Amniotic epithelial cell (primary cell): ENCODE measurements around the gene CHCHD5.
"Not testable (repeated sequence)": the region's sequence is repeated elsewhere in the genome, so short reads cannot be mapped to it uniquely, and the experiment has no call there.

Experiments
- DNase-seq: peaks from one replicate; pipeline ENCODE4 v3.0.0-alpha.2; 2010; ENCODE audit warnings: low read depth

Gene CHCHD5

DNA sequence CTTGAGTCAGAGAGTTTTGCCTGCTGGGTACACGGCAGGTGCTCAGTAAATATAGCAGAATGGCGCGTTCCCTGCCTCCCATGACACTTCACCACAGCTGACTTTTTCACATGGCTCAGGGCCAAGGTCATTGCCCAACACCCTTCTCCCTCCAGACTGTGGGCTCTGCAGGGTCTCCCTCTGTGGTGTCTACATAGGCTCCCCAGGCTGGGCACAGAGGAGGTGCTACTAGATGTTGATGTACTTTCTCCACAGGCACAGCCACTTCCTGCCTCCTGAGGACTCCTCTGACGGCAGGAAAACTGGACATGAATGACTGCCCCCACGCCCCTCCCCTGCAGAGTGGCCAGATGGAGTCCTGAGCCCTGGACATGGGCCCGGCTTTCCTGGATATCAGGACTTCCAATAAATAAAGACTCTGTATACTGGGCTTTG, 4.2 kb downstream of the CHCHD5 start:
- DNase-seq, result peak; percentile 13

DNA sequence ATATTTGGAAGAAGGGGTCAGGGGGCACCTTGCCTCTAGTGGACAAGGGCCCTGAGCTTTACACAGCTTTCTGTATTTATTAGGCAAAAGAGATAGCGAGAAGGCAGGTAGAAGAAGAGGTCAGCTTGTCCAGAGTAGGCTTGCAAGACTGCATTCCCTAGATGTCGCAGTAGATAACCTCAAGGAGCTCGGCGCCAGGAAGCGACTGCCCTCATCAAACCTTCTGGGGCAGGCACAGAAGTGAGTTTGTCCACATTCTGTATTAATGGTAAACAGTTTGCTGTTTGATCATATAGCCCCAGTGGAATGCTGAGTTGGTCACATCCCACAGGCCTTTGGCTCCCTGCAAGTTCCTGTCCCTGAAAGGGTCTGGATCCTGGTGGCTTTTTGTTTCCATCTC, 7.0 kb downstream of the CHCHD5 start:
- no peak for DNase-seq

DNA sequence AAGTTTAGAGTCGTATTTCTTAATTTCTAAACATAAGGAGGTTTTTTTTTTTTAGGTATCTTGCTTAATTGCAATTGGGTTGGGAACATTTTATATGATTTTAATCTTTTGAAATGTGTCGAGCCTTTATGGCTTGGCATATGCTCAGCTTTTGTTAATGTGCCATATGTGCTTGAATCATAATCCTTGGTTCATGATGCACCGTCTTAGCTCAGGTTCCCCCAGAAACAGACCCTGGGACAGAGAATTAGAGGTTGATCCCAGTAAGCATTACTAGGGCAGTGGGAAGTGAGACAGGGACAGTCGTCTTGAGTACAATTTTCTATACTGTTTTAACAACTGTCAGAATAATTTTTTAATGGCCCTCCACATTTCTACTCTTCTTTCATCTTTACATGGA, 9.3 kb downstream of the CHCHD5 start:
- no peak for DNase-seq

DNA sequence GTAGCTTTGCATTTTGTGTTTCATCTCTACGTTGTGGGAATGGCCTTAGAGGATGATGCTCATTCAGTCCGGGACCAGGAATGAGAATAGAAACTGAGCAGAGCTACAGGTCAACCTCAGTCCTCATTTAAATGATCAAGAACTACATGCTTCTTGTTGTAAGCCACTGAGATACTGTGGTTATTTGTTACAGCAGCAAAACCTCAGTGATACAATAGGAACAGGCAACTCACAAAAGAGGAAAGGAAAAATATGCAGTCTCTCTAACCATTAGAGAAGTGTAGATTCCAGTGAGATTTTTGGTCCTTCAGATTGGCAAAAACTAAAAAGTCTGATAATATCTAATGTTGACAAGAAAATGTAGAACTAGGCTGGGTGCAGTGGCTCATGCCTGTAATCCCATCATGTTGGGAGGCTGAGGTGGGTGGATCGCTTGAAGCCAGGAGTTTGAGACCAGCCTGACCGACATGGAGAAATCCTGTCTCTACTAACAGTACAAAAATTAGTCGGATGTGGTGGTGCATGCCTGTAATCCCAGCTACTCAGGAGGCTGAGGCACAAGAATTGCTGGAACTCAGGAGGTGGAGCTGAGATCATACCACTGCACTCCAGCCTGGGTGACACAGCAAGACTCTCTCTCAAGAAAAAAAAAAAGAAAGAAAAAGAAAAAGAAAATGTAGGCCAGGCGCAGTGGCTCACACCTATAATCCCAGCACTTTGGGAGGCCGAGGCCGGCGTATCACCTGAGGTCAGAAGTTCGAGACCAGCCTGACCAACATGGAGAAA, 13.3 kb downstream of the CHCHD5 start:
- DNase-seq, result no peak

DNA sequence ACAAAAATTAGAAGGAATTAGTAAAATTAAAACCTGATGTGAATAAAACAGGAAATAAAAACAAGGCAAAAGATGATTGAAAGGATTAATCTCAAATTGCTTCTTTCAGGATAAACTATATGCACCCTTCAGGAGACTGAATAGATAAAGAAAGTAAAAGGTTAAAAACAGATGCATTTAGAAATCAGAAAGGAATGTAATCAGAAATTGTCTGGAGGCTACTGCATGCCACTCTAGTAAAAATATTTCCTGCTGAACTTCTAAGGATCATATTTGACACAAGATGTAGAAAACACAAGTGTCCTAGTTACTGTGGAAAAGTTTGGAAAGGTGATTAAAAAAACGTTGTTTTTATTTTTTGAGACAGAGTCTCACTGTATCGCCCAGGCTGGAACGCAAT, 16.2 kb downstream of the CHCHD5 start:
- no peak for DNase-seq

DNA sequence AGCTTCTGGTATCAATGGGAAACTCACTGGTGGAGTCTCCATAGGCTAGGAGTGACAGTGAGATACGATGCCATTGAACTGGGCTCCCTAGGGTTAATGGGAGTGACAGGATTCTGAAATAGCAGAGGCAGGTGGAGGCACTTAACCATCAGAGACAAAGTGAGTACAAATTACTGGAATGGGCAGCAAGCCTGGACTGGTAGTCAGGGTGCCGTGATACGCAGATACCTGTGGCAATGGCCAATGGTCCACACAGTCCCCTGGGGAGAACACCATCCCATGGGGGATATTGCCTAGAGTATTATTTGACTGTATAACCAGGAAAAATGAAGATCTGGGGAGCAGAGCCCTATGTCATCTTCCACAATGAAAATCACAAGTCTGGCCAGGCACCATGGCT, 17.3 kb downstream of the CHCHD5 start:
- no peak for DNase-seq

DNA sequence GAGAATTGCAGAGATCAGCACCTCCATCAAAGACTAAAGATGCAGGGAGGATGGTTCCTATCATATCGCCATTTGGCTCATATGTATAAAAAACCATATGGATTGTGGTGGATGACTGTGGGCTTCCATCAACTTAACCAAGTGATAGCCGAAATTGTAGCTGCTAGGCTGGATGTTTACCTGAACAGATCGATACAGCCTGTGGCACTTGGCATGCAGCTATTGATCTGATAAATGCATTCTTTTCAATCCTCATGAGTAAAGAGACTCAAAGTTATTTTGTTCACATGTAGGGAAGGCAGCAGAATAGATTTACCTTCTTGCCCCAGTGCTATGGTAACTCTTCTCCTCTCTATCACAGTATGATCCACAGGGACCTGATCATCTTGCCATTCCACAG, 18.5 kb downstream of the CHCHD5 start:
- no peak for DNase-seq

DNA sequence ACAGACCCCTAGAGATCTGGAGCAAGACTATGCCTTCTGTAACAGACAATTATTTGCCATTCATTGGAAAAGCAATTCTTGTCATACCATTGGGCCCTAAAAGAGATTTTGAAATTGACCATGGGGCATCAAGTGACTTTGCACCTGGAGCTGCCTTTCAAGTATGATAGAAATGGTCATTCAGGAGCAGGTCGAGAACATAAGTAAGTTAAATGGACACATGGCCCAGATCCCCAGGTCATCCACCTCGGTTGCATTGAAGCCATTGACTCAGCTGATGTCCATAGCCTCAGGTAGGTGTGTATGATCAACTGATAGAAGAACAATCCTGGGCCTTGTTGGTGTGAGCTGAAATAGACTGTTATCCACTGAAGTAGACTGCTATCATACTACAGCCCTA, 19.3 kb downstream of the CHCHD5 start:
- no peak for DNase-seq

DNA sequence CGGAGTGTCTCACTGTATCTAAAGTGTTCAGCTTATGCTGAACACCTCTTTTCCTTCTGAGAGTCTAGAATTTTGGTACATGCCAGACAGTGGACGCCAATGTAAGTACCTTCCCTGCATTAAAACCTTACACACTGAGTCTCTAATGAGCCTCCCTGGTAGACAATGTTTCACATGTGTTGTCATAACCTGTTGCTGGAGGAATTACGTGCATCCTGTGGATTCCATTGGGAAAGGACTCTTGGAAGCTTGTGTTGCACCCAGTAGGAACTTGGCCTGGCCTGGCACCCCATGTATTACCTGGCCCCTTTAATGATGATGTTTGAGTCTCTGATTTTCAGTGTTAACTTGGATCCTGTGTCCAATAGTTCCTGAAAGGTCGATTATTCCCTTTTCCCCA, 20.5 kb downstream of the CHCHD5 start:
- DNase-seq, result no peak

DNA sequence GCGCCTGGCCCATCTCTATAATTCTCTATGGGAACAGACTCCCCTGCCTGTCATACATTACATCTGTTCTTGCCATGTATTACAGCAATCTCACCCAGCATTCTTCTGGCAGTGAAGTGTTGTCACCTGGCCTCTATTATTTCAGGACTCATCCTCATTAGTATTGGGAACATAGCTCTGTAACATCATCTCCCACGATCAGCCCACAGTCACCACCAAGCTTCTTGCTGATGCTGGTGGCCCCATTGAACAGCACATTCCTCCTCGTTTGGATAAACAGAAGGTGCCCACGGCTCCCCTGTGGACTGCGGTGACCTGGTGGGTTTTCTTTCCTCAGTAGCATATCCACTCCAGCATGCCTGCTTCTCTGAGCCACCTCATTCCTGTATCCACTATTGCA, 21.5 kb downstream of the CHCHD5 start:
- no peak for DNase-seq

DNA sequence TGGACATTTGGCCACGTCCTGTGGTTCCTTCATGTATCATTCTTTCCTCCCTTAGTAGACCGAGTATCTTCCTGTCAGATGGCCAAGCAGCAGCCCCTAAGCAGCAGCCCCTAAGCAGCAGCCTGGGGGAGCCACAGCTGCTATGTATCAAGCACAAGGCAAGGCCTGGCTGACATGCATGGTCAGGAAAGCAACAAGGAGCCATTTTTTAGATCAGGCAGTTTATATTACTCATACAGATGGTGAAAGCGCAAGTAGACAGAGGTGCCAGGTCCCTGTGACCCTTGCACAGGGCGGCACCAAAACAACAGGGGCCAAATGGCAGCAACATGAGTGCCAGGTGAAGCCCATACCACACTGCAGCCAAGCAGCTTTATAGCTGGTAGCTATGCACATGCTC, 22.1 kb downstream of the CHCHD5 start:
- DNase-seq, result peak; percentile 35

DNA sequence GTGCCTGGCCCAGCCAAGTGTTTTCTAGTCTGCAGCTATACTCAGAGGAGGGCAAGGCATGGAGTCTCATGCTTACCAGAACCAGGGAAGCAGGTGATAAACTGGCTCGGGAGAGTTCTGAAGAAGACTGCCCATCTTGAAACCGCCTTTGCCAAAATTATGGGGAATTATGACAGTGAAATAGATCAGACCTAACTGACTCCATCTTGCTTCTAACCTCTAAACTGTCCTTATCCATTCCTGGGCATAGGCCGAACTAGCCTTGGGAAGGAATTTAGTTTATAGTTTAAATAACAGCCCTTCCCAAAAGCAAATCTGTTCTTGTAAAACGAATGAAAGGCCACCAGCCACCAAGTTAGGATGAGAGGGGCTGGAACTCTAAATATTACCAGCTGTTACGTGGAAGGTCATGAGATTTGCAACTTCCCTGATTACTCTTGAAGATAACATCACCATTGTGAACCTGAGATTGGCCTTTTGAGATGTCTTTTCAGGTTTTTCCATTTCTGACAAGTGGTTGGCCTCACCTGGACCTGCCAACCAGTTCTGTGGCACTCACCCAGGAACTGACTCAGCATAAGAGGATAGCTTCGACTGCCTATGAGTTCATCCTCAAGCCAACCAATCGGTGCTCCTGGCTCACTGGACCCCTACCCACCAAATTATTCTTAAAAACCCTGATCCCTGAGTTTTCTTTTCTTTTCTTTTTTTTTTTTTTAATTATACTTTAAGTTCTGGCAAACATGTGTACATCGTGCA, 23.4 kb downstream of the CHCHD5 start:
- DNase-seq, result no peak

DNA sequence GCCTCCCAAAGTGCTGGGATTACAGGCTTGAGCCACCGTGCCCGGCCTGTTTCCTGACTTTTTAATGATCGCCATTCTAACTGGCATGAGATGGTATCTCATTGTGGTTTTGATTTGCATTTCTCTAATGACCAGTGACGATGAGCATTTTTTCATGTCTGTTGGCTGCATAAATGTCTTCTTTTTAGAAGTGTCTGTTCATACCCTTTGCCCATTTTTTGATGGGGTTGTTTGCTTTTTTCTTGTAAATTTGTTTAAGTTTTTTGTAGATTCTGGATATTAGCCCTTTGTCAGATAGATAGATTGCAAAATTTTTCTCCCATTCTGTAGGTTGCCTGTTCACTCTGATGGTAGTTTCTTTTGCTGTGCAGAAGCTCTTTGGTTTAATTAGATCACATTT, 24.9 kb downstream of the CHCHD5 start:
- not testable (repeated sequence) for DNase-seq

DNA sequence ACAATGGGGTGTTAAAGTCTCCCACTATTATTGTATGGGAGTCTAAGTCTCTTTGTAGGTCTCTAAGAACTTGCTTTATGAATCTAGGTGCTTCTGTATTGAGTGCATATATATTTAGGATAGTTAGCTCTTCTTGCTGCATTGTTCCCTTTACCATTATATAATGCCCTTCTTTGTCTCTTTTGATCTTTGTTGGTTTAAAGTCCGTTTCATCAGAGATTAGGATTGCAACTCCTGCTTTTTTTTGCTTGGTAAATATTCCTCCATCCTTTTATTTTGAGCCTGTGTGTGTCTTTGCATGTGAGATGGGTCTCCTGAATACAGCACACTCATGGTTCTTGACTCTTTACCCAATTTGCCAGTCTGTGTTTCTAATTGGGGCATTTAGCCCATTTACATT, 27.9 kb downstream of the CHCHD5 start:
- not testable (repeated sequence) for DNase-seq

DNA sequence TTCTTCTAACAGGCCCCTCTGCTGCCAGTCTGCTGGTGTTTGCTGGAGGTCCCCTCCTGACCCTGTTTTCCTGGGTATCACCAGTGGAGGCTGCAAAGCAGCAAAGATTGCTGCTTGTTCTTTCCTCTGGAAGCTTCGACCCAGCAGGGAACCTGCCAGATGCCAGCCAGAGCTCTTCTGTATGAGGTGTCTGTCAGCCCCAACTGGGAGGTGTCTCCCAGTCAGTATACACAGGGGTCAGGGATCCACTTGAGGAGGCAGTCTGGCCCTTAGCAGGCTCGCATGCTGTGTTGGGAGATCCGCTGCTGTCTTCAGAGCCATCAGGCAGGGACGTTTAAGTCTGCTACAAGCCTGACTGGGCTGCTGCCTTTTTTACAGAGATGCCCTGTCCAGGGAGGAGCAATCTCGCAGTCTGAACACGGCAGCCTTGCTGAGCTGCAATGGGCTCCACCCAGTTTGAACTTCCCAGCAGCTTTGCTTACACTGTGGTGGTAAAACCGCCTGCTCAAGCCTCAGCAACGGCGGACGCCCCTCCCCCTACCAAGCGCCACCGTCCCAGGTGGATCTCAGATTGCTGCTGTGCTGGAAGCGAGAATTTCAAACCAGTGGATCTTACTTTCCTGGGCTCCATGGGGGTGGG, 29.9 kb downstream of the CHCHD5 start:
- DNase-seq, result peak; percentile 21

DNA sequence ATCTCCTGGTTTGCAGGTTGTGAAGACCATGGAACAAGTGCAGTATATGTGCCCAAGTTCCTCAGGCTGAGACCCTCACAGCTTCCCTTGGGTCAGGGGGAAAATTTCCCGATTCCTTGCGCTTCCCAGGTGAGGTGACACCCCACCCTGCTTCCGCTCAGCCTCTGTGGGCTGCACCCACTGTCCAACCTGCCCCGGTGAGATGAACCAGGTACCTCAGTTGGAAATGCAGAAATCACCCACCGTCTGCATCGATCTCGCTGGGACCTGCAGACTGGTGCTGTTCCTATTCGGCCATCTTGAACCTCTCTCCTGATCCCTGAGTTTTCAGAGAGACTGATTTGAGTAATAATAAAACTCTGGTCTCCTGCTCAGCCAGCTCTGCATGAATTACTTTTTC, 30.6 kb downstream of the CHCHD5 start:
- DNase-seq, result no peak

DNA sequence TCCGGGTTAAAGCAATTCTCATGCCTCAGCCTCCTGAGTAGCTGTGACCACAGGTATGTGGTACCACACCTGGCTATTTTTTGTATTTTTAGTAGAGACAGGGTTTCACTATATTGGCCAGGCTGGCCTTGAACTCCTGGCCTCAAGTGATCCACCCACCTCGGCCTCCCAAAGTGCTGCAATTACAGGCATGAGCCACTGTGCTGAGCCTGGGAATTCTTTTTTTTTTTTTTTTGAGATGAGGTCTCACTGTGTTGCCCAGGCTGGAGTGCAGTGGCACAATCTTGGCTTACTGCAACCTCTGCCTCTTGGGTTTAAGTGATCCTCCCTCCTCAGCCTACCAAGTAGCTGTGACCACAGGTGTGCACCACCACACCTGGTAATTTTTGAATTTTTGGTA, 31.4 kb downstream of the CHCHD5 start:
- DNase-seq, result not testable (repeated sequence)

DNA sequence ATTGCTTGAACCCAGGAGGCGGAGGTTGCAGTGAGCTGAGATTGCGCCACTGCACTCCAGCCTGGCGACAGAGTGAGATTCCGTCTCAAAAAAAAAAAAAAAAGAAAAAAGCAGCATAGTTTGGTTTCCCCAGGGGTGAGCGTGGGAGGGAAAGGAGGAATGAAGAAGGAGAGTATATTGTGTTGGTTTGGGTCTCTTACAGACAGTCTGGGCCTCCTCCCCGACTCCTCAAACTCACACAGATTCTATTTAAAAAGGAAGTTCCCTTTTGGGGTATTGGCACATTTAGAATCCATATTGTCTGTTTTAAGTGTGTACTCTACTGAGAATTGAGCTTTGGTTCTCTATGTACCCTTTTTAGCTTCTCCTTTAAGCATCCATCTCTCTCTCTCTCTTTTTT, 34.0 kb downstream of the CHCHD5 start:
- no peak for DNase-seq

DNA sequence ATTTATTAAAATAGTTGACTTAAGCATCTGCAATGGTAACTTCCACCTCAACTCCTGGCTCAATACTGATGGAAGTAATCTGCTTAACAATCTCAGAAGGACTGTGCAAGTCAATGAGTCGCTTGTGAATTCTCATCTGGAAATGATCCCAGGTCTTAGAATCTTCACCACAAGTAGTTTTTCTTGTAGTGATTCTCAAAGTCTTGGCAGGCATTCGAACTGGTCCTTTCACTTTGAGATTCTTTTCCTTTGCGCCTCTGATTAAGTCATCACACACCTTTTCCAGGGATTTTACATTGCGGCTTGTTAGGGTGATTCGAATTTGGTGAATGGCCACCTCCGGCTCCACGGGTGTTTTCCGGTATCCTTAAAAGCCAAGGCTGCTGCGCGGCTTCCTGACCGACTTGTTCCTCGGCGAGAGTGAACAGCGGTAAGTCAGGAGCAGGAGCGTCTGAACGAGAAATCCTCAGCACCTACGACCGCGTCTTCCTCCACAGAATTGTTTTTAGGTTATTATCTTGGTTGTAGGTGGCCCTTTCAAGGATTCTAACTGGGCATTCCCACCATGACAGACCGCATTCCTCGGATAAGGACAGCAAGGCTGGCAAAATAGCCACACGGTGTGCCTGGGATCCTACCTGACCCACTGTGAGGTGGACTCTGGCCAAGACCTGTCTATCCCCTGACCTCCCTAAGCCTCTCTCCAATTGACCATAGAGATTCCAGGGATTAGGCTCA, 37.5 kb downstream of the CHCHD5 start:
- peak; percentile 85 for DNase-seq

DNA sequence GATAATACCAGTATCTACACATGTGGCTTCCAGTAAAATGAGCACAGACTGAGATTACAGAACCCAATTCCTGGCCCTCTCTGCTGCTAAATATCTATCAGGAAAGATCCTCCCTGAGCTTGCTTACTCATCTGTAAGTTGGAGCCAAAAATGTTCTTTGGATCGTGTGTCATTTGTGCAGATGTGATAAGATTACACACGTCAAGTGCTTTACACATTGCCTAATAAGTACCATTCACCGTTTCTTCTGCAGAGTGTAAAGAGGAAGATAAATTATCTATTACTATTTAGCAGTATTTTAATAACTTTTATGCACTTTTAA, 38.1 kb downstream of the CHCHD5 start:
- DNase-seq, result peak; percentile 99

DNA sequence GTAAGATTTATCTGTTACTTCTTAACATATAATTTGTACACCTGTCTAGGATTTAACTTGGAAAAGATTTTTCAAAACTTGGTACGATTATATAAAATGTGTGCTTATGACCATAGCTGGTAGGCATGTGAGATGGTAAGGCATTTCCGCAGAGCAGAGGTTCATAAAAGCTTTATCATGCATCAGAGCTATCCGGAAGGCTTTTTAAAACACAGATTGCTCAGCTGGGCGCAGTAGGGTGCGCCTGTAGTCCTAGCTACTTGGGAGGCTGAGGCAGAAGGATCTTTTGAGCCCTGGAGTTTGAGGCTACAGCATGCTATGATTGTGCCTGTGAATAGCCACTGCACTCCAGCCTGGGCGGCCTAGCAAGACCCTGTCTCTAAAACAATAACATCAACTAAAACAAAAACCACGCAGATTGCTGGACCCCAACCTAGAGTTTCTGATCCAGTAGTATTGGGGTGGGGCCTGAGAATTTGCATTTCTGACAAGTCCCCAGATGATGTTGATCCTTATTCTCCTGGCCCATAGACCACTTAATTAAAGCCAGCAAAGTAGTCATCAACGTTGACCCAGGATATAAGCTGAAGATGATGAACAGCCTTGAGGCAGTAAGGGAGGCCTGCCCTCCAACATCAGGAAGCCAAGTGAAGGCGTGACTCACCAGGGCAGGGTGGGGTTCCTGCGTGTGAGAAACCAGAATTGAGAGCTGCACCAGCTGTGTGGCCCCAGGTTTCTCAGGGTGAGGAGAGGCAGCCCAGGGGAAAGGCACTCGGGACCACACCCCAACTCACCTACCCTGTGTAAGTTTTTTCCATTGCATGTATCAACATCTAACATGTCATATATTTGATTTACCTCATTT, 39.7 kb downstream of the CHCHD5 start:
- DNase-seq, result peak; percentile 87
